GM04503 (cell line): ENCODE data around the gene PPP2R5E.

Source experiments
- DNase-seq: peaks from one replicate; pipeline ENCODE4 v3.0.0-alpha.2; 2012; ENCODE audit warnings: low read depth

Gene PPP2R5E

DNA sequence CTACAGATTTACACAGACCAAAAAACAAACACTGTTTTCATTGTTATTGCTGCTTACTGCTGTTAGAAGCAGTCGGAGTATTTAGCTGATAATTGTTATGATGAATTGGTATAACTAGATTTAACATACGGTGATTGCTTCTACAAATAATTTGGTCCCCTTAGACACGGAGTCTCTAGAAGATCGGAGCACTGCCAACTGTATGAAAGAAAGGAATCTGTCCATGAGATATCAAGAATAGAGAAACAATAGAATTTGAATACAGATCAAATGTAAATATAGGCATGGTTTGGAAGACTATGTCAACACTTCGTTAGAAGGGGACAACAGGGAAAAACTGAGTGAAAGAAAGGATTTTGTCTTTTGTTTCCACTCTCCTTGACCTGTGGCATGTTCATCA lies 110.9 kb downstream of the PPP2R5E start:
- no peak for DNase-seq

DNA sequence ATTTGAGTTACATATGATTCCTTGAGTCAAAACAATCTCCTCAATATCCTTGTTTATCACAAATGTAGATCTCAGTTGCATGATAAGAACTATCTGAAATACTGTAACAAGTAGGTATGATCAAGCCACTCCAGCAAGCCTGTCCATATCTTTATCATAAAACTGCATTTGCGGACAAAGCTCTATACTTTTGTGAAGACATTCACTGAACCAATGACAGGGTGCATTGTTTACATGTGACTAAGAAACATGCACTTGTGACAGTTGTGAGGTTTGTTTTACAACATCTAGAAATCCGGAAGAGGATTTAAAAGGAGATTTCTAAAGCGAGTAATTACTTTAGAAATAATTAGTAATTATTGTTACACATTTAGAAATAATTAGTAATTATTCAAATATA lies 111.7 kb downstream of the PPP2R5E start:
- no peak for DNase-seq

DNA sequence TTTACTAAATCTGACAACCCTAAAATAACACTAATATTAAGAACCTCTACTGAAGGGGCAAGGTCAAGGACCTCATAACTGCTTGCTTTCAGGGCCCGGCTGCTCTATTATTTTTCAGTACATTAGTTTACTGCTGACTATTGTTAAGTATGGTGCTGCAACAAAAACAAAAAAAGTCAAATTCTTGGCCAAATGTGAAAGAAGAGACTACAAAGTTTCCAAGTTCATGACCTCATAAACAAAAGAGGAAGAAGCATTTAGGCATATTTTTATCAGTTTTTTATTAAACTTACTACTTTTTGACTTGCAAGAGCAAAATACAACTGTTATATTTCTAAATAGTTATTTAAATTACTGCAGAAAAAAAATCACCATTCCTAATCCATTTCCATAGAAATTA lies 114.7 kb downstream of the PPP2R5E start:
- DNase-seq, result no peak

GRCh38 chr14:63426838-63427352 lies 116.3 kb downstream of the PPP2R5E start:
- DNase-seq, result no peak

GRCh38 chr14:63423889-63424288 lies 119.3 kb downstream of the PPP2R5E start:
- no peak for DNase-seq

DNA sequence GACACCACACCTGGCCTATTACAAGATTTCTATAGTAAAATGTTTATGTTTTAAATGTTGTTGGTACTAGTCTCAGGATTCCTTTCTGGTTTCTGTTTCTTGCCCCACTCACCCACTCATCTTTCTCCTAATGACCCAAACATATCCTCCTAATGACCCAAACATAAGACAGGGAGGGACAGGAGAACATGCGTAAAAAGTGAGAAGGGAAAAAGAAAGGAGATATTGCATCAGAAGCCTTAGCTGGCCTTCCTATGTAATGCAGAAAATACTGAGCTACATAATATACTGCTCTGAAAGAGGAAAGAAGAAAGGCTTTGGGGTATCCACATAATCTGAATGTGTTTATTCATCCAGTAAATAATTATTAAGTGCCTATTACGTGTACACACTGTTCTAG lies 119.8 kb downstream of the PPP2R5E start:
- DNase-seq, result no peak

- DNase-seq, result no peak
Observed at GRCh38 chr14:63421919-63422318, 121.3 kb downstream of the PPP2R5E start.

- no peak for DNase-seq
Observed at GRCh38 chr14:63421226-63421625, 122.0 kb downstream of the PPP2R5E start.

DNA sequence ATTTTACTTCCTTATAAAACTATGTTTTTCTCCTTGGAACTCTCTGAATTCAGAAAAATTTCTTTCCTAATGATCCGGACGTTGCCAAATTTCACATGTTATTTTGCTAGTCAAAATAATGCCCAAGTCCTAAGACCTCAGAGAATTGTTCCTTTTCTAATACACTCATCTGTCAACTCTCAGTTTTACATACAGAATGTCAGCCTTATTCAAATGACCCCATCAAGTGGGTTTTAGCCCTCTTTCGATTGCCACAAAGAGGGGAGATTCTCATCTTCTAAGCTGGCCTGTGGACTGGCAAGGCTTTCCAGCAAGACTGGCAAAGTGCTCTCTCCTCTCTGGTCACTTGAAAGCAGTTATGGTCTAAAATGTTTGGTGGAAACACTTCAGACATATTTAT lies 125.2 kb downstream of the PPP2R5E start:
- DNase-seq, result no peak

- DNase-seq, result no peak
Observed at GRCh38 chr14:63413009-63413408, 130.2 kb downstream of the PPP2R5E start.

- DNase-seq, result no peak
Observed at GRCh38 chr14:63406333-63406732, 136.8 kb downstream of the PPP2R5E start.

- no peak for DNase-seq
Observed at GRCh38 chr14:63405715-63406114, 137.5 kb downstream of the PPP2R5E start.

DNA sequence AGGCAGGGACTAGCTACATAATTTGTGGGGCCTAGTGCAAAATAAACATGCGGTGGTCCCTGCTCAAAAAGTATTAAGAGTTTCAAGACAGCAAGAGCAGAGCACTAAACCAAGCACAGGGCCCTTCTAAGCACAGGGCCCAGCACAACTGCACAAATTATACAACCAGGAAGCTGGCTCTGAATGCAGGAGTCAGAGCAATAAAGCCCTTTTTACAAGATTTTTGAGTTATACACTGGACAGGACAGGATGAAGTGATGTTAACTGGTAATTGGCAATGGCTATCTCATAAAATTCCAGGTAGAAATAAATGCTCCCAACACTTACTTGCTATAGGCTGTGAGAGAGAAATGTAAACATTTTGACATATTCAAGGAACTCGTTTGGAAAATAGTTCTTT lies 138.3 kb downstream of the PPP2R5E start:
- DNase-seq, result no peak

DNA sequence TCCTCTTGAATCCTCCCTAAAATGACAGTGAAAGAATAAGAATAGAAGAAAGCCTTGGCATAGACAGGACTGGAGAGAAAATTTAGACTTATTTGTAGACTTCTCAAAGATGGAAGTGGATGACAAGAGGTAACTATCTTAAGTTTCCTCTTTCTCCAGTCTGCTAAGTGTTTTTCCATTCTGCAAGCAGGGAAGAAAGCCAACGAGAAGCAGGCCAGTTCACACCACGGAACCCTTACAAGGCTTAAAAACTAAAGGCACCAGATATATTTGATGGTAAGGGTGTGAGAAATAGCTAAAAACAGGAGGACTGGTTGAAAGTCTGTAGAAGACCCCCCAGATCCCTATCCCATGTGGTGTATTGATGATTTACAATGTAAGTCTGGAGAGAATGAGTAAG lies 141.5 kb downstream of the PPP2R5E start:
- no peak for DNase-seq

- DNase-seq, result no peak
Observed at GRCh38 chr14:63398952-63399351, 144.2 kb downstream of the PPP2R5E start.

DNA sequence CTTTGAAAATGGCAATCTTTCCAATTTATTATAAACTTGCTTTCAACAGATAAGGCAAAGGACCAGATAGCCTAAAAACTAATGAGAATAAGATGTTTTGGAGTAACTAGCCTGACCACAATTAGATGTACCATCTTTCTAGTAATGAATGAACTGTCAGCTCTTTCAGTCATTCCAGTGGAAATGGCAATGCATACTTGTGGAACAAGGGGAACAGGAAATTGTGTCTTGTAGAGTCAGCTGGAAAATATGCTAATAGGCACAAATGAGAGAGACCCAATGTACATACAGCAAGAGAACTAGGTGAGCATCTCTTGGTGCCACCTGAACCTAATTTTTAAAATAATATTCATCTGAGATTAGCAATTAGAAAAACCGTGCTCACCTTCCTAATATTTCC lies 148.3 kb downstream of the PPP2R5E start:
- no peak for DNase-seq

GRCh38 chr14:63394432-63394831 lies 148.7 kb downstream of the PPP2R5E start:
- no peak for DNase-seq

DNA sequence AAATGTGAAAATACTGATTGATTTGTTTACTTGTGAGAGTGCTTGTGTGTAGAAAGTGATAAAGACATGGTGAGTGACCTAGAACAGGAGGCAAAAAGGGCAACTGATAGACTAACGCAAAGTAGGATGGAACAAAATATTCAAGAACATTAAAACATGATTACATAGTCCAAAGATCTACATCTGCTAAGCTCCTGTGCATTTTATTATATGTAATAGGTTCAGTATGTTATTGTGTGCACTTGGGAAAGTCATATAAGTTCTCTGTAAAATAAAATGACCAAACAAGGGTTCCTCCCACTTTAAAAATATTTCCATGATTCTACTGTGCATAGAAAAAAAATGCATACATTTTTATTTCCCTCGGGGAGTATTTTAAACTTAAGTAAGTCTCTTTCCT lies 150.2 kb downstream of the PPP2R5E start:
- DNase-seq, result no peak

DNA sequence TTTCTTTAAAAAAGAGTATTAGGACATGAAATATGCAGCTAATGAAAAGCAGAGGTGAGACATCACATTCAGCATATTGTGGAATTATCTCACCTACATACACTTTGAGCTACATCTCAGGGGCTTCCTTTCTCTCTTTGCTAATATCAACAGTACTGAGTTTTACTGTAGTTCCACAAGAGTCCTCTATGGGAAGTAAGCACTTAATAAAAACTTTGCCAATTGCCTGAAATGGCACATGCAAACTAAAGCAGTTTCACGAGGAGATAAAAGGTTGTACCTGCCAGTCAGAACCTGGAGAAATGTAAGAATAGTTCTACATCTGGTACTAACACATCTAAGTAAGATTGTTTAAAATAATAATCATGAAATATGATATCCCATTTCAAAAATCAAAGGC lies 150.9 kb downstream of the PPP2R5E start:
- DNase-seq, result no peak

GRCh38 chr14:63388766-63389431 lies 154.3 kb downstream of the PPP2R5E start:
- DNase-seq, result no peak

GRCh38 chr14:63387711-63388110 lies 155.5 kb downstream of the PPP2R5E start:
- DNase-seq, result no peak

DNA sequence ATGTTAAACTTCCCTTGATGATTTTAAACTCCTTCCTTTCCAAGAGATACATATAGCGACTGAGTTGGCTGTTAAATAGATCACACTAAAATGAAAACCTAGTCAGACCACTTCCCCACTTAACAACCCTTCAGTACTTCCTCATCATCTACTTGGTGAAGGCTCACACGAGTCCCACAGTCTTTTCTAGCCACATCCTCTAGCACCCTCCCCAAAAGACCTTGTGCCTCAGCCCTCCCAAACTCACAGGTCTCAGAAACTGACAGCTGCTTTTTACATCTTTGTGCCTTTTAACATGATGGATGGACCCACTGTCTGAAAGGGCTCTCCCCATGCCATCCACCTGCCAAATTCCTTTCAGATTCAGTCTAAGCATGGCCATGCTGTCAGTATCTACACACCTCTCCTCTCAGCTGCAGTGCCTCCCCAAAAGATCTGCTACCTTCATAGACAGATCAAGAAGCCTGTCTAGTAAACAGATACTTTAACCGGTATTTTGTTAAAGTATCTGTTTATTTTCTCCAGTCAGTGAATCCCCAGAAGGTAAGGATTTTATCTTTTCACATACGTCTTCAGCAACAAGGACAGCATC lies 159.3 kb downstream of the PPP2R5E start:
- no peak for DNase-seq

DNA sequence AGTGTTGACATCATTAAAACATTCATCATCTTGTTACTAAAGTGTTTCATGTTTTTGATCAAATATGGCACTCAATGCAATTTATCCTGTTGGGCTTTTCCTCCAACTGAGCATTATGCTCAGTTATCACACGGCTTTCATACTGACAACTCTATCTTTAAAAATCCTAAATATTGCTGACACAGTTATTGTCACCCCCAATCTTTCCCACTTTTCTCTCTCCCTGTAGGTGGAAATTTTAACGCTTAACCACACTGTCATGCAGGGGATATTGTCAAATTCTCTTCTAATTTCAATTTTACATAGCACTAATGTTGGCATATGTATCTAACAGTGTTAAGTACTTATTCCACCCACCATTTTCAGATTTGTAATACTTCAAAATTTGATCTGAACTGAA lies 164.7 kb downstream of the PPP2R5E start:
- no peak for DNase-seq

DNA sequence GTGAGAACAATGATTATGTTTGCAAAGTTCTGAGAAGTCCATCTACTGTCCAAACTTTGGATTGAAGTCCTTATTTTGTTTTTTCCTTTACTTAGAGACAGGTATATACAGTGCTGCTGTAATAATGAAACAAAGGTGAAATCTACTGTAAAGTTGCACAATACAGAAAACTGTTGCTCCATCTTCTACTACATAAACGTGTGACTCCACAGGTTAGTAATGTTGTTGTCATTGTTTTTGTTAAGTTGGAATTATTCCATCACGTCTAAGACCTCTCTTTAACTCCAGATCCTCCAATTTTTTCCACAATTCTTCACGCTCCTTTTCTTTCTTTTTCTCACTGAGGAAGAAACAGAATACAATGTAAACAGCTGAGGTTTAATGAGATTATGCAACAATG lies 167.4 kb downstream of the PPP2R5E start:
- DNase-seq, result no peak
